GM18502 (cell line): ENCODE data around the gene NAT10.

Experiments
- ATAC-seq: cut with Tn5 transposase; IDR thresholded peaks from one replicate; pipeline ENCODE4 v1.9.1; 2021; ENCODE audit warnings: mild to moderate bottlenecking; ENCODE audit not compliant: unreplicated experiment, poor library complexity

NAT10 gene

DNA sequence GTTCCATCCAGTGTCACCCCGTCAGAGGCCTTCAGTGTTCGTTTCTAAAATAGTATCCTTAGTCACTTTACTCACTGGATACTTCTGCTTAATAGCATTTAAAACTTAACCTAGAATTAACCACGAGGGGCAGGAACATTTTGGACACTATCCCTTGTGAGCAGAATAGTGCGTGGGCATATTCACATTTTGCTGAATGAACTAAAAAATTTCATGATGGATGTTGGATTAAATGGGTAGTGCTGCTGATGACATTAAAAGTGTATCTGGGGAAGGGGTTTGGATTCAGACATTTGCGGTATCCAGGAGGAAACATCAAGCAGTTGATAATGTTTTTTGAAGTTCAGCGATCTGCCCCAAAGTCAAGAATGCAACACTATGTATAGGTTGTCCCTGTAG is 750 bp upstream of the NAT10 start:
- ATAC-seq = no peak

DNA sequence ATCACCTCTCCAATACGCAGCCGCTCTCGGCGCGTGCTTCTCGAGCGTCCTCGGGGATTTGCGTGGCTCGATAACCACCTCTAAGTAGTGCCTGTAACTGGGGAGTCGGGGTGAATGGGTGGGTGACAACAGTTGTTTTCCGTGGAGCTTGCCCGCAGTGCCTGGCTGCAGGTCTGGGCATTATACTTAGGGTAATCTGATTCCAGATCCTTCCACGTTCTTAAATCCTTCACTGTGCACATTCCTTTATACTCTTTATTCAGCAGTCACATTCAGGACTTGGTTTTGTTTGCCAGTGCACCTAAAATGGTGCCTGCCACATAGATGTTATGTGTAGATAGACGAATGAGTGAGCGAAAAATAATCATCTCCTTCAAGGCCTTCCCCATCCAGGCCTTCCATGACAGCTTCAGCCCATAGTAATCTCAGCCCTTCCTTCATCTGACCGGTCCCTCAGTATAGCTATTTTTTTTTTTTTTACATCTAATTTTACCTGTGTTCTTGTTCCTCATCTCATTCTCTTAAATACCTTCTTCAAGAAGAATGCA is 602 bp downstream of the NAT10 start:
- ATAC-seq = no peak

DNA sequence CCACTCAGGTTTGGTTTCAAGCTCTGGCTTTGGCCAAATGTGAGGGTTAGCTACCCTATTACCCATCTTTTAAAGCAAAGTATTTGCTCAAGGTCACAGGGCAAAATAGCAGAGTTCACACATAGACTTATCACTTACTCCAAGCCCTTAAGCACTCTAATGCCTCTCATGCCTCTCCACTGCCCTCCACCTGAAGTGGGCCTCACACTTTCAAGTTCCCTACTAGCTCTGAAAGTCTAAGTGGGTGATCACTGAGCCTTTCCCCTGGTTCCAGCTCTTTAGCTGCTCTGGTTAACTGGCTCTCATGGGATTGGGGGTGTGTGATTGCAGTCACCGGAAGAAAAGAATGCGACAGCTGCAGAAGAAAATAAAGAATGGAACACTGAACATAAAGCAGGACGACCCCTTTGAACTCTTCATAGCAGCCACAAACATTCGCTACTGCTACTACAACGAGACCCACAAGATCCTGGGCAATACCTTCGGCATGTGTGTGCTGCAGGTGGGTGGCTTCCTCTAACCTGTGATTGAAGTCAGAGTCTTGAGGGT is 6.4 kb downstream of the NAT10 start:
- ATAC-seq = no peak

DNA sequence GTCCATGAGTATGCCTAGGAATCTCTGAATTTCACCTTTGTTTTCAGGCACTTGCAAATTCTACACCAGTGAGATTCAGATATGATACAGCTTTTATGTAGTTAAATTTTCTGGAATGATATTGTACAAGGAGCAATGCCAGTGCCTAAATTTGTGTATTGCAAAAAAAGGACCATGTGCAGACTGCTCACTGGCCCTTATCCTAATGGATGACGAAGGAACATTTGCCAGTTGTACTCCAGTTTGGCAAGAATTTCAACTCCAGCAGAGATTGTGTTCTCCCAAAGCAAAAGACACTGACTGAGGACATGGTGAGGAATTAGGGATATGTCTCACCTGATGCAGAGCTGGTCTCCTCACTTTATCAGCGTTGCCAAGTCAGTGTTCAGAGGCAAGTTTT is 8.6 kb downstream of the NAT10 start:
- no peak for ATAC-seq

DNA sequence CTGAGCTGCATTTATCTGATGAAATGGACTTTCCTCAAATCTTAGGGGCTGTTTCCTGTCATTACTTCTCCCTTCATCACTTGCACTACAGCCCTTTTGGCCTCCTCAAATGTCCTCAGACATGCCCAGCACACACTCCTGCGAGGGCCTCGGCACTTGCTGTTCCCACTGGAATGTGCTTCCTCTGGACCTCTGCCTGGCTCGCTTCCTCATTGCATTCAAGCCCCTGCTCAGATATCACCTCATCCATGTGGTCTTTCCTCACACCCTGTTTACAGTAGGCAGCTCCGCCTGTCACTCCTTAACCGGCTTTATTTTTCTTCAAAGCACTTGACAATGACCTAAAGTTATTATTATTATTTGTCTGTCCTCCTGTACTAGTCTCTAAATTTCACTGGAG is 9.0 kb downstream of the NAT10 start:
- no peak for ATAC-seq

DNA sequence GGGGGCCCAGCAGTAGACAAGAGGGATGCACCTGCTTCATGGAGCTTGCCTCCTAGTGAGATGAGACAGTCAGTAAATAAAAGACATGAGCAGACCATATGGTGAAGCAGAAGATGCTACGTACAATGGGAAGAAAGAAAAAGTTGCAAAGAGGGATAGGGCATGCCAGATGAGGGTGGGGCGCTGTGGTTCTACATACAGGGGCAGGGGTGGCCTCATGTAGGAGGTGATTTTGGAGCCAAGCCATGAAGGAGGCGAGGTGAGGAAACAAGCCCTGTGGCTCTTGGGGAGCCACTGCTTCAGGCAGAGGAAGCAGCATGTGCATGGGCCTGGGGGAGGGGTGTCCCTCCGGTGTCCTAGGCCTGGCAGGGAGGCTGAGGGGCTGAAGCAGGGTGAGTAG is 15.2 kb downstream of the NAT10 start:
- no peak for ATAC-seq

DNA sequence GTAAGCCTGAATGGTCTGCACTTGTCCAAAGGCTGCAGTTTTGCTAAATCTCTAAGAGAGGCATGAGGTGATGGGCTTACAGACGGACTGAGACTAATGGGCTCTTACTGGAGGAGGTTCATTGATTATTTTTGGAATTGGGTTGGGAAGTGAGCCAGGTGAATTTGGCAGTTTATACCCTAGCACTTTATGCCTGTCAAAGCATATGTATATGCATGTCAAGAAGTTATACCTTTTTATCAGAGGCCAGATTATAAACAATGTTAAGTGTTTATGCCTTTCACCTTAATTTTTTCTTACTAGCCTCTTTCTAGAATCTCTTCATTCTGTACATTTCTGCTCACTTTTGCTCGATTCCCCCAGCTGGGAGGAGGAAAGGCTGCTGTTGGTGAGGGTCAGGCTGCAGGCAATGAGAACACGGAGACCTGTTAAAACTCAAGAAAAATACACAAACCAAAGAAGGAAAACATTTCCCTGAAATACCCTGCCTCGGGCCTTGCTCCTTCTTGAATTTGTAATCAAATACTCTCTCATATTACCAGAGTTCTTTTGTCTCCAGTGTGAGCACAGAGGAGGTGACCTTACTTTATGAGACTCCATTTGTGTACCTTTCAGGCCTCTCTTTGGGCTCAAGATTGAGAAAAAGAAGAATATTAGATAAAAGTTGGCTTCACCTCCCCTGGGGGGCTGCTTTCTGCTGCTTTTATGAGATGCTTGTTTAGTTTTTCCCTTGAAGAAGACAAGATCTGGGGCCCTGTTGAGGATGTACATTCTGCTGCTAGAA is 19.6 kb downstream of the NAT10 start:
- ATAC-seq = no peak

DNA sequence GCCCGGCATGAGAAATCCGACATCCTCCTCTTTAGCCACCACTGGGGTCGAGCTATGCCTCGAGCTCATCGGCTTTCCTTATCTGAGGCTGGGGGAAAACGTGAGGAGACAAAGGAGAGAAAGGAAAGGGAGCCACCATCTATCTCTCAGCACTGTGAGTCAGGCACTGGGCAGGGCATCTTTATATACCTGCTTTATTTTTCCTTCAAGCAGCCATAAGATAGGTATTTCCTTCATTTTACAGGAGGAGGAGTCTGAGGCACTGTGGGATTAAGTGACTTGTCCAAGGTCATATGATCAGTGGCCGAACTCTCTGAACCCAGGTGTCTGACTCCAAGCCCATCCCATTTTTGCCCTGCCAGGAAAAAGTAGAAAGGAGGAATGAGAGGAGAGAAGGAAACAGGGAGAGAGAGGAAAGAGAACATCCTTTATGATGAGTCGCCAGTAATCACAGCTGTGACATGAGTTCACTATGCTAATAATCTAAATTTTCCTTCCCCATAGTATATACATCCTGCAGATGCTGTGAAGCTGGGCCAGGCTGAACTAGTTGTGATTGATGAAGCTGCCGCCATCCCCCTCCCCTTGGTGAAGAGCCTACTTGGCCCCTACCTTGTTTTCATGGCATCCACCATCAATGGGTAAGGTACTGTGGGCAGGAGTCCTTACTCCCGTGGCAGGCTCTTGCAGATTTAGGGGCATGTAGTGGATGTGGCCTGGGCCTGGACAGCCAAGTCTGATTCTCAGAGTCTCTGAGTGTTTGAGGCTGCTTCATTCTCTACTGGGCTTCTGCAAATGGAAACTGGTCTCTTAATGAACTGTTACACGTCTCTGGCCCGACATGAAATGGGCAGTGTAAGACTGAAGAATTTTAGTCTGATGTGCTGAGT is 21.8 kb downstream of the NAT10 start:
- ATAC-seq = no peak

DNA sequence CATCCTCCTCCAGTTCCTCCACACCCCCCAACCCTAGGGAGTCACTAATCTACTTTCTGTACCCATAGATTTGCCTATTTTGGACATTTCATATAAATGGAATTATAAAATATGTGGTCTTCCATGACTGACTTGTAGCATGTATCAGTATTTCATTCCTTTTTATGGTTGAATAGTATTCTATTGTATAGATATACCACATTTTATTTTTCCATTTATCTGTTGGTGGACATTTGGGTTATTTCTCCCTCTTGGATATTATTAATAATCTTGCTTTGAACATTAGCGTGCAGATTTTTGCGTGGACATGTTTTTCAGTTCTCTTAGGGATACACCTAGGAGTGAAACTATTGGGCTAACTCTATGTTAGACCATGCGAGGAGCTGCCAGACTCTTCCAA is 23.4 kb downstream of the NAT10 start:
- no peak for ATAC-seq

DNA sequence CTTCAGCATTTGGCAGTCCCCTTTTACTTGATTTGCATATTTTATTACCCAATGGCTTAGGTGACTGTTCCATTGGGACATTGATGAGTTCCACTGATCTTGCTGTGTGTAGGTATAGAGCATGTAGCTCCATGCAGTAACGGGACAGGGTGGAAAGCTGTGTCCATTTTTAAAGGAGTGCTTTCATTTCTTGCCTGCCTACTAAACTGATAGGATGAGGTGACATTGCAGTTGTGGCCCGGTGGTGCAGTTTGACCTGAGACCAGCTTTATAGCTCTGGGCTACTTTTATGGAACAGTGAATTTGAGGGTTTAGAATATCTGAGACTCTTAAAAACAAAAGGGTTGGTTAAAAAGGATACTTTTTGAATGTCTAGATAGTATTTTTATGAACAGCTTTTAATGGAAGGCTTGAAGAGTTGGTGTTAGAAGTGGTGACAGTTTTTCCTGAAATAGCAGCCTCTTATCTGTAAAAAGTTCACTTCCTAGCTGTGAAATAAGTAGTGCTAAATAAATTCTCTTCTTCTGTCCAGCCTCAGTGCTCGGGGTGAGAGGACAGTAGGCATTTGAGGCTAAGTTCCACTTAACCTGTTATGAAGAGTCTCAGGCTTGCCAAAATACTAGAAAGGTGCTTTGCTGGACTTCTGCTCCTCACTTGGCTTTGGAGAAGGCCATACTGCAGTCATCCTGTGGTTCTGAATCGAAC is 27.0 kb downstream of the NAT10 start:
- no peak for ATAC-seq

DNA sequence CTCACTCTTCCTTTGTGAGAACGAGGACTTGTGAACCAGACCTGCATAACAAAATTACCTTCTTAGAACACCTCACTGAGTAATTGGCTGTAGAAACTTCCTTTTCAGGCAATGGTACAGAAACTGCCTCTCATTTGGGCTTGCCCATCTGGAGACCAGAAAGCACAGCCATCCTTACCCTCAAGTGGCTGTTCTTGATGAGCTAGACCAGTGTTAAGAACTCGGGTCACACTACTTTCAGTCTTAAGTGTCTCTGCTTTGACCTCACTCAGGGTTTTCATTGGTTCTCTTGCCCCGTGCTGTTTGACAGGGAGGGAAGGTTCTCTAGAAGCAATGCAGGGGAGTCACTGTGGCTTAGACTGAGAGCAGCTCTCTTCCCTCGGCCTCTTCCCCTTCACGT is 29.3 kb downstream of the NAT10 start:
- ATAC-seq = peak; percentile 85

DNA sequence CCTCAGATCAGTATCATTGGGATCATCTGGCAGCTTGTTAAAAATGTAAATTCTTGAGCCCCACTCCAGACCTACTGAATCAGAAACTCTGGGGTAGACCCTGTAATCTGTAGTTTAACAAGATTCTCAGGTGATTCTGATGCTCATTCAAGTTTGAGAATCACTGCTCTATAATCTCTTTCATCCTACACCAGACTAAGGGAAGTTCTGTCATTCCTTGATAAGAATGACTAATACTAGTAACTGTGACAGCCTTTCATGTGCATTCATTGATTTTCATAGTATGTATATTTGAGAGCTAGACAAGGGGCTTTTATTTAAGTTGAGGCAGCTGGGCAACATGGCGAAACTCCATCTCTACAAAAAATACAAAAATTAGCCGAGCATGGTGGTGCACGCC is 30.0 kb downstream of the NAT10 start:
- no peak for ATAC-seq

DNA sequence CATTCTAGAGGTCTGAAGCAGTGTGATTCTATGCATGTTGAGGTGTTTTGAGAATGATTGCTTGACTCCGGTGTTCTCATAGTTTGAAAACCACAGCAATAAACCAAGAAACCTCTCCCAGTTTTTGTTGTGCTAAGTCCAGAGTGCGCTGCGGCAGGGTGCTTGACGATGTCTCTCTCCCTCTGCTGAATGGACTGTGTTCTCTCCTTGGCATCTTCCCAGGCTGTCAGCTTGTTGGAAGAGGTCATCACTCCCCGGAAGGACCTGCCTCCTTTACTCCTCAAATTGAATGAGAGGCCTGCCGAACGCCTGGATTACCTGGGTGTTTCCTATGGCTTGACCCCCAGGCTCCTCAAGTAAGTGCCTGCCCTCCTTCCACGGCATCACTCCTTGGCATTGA is 31.0 kb downstream of the NAT10 start:
- ATAC-seq = no peak

DNA sequence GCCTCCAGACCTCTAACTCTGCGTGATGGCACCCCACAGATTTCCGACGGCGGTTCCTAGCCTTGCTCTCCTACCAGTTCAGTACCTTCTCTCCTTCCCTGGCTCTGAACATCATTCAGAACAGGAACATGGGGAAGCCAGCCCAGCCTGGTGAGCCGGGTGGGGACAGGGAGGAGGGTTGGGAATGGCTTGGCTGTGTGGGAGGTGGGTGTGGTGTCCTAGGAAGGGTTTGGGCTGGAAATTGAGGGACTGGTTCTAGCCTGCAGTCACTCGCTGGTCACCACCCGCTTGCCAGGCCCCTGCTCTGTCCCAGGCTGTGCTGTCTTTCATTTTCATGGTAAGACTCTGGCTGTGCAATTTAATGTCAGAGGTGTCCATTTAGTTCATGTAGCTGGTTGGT is 33.9 kb downstream of the NAT10 start:
- no peak for ATAC-seq

DNA sequence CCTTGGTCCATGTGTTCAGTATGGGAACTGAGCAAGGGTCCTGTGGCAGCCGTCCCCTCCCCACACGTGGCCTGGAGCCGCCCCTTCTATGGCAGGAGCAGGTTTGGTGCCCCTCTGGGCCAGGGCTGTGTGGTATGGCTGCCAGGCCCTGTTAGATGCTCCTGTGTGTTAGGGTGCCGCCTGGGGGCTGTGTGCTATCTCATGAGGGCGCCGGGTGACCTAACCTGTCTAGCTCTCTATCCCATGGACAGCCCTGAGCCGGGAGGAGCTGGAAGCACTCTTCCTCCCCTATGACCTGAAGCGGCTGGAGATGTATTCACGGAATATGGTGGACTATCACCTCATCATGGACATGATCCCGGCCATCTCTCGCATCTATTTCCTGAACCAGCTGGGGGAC is 34.7 kb downstream of the NAT10 start:
- no peak for ATAC-seq

DNA sequence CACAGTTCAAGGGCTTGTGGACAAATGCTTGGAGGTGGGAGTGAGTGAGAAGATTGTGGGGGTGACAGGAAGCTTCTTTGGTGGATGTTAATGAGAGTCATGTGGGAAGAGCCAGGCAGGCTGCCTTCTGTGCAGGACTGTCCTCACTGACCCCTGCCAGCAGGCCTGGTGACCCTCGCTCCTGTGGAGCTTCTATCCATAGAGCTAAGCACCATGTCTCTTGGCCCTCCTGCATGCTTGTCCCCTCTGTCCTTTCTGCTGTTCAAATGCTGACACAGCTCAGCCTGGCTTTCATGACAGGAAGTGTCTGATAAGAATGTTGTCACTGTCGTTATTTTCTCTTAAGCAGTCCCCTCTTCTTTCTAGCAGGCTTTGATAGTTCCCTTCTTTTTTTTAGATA is 37.6 kb downstream of the NAT10 start:
- no peak for ATAC-seq

DNA sequence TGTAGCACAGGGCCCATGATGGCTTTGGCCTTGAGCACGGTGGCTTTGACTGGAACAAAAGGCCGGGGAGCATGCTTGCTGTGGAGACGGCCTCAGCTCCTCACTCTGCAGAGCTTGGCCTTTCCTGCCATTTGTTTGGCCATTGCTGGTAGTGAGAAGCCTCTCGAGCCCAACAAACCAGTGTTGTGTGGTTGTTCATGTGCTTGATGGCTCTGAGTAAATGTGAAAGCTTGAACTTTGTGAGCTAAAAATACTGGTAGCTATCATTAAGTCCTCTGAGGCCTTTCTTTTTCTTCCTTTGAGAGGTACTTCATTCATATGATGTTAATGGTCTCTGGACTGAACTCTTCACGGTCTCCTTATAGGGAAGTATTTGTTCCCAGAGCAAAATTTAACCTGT is 39.6 kb downstream of the NAT10 start:
- ATAC-seq = peak; percentile 71

DNA sequence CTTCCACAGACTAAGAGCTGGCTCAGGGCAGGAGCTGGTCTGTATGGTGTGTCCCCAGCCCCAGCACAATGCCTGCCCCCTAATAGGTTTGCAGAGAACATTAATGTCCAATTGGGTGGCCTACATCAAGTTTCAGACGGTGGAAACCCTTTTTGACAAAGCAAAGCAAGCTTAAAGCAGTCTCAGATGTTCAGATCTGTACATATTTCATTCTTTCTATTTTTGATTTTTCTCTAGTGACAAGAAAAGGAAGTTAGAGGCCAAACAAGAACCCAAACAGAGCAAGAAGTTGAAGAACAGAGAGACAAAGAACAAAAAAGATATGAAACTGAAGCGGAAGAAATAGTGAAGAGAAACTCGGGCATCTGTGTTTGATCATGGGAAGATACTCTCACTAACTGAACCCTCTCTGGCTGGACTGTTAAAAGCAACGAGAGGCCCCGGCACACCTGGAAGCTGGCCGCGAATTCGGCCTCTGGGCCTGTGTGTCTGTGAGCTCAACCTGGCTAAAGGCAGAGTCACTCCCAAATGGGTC is 40.5 kb downstream of the NAT10 start:
- peak; percentile 61 for ATAC-seq

DNA sequence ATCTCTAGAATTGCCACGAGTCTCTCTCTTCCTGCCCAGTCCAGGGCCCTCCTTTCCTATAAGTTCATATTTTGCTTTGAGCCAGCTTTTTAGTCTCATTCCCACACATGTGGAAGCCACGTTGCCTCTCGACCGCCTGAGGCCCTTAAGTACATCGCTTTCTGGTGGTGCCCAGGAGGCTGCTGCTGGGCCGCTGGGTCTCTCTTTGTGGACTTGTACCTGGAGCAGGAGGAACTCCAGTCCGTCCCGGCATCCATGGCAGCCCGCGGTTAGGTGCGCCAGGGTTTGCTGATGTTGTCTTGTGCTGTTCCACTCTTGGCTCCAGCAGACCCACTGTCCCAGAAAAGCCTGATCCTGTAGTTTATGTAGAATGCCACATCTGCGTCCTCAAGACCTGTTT is 41.0 kb downstream of the NAT10 start:
- ATAC-seq = no peak

DNA sequence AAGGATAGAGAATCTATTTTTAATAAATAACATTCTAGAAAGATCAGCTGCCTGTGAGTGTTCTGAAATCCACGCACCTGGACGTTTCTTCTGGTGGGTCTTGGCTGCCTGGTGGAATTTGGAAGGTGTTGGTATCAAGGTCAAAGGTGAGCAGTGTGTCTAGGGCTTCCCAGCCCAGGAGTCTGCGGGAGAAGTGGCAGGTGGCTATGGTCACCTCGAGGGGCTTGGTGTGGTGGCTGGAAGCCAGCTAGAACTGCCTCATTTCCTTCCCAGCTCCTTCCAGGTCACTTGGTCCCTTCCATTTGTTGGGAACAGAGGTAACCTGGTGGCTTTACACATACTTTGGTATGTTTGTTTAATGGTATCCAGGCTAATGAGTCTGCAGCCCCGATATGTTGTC is 41.4 kb downstream of the NAT10 start:
- no peak for ATAC-seq
